ENCODE measurements around the gene IGSF10.

IGSF10 gene

GRCh38 chr3:151419806-151420205, 41.1 kb downstream of the IGSF10 start:
- DNase-seq (ENCODE audit: low spot score): no peak

GRCh38 chr3:151415289-151415688, 45.6 kb downstream of the IGSF10 start:
- no peak for DNase-seq (ENCODE audit: low spot score)

- DNase-seq (ENCODE audit: low spot score): no peak
Observed at GRCh38 chr3:151412989-151413388, 47.9 kb downstream of the IGSF10 start.
